ENCODE measurements around the gene GNAQ.

DNA sequence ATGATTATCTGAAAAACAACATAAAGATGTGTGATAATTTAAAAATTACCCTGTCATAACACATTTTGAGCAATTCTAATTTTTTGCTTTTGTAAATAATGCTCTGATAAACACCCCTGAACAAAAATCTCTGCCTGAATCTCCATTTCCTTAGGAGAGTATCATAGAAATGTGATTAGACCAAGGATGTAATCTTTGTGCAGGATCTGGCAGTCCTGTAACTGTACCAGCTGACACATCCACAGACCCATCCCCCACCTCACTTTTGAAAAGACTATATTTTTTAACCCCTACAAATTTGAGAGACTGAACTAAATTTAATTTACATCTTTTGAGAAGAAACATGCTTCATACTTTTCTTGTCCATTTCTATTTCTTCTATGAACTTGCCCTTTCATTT lies 101.7 kb downstream of the GNAQ start:
- TF ChIP-seq CEBPB (IDR thresholded peaks at IDR 0.05; ENCODE audit: low read depth) (no peak), JUND (IDR thresholded peaks at IDR 0.05) (no peak)
- TF ChIP-seq, protein P1, sequence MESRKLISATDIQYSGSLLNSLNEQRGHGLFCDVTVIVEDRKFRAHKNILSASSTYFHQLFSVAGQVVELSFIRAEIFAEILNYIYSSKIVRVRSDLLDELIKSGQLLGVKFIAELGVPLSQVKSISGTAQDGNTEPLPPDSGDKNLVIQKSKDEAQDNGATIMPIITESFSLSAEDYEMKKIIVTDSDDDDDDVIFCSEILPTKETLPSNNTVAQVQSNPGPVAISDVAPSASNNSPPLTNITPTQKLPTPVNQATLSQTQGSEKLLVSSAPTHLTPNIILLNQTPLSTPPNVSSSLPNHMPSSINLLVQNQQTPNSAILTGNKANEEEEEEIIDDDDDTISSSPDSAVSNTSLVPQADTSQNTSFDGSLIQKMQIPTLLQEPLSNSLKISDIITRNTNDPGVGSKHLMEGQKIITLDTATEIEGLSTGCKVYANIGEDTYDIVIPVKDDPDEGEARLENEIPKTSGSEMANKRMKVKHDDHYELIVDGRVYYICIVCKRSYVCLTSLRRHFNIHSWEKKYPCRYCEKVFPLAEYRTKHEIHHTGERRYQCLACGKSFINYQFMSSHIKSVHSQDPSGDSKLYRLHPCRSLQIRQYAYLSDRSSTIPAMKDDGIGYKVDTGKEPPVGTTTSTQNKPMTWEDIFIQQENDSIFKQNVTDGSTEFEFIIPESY (IDR thresholded peaks at IDR 0.05; ENCODE audit: extremely low read depth, insufficient replicate concordance, low read length), result no peak
- TF ChIP-seq, protein P2, sequence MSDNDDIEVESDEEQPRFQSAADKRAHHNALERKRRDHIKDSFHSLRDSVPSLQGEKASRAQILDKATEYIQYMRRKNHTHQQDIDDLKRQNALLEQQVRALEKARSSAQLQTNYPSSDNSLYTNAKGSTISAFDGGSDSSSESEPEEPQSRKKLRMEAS (IDR thresholded peaks at IDR 0.05), result no peak
